B cell (primary cell): ENCODE measurements around the gene CDS2. TPM values are rescaled to one million over a fixed set of nuclear protein-coding genes. Genes with fewer than 3 reads are reported as not detected.

Source experiments
- ATAC-seq: fragments of 200-7000 bp; cut with Tn5 transposase; one replicate; pipeline ENCODE4 v1.10.0; 2021; ENCODE audit warnings: low read depth, mild to moderate bottlenecking, moderate number of reproducible peaks, moderate library complexity
- CTCF ChIA-PET: fragments of 350-600 bp; sonication (Branson Sonifier 250); formaldehyde crosslinking; loops from one replicate; lab custom pipeline; 2021; ENCODE audit warnings: antibody characterized with exemption, inconsistent platforms; lab: Charles Lee
- POLR2A ChIA-PET: fragments of 350-600 bp; sonication (Branson Sonifier 250); formaldehyde crosslinking; loops from one replicate; lab custom pipeline; 2021; ENCODE audit warnings: antibody characterized with exemption; lab: Charles Lee
- DNase-seq: peaks from one replicate; pipeline ENCODE4 v3.0.0; 2013
- H2AFZ ChIP-seq: 2 replicates; pipeline ENCODE4 v1.6.1; 2012; ENCODE audit warnings: mild to moderate bottlenecking, low read depth, low read length; ENCODE audit not compliant: insufficient read depth, poor library complexity, severe bottlenecking
- H3K27ac ChIP-seq, 2 donors: 1 replicate in 1 of 2; 2 replicates in 1 of 2; pipeline ENCODE4 v1.5.1; 2012 to 2013; ENCODE audit warnings: low read length in 2 of 2, mild to moderate bottlenecking in 2 of 2, moderate library complexity in 1 of 2
- H3K27me3 ChIP-seq, 4 experiments: fragments of 200-600 bp in 1 of 4; sonication (generic) in 1 of 4; replicated peaks in 1 of 4; 1 replicate in 2 of 4; 2 replicates in 2 of 4; pipeline versions ENCODE4 v1.6.1 to v1.7.0; 2013 to 2016; ENCODE audit warnings: low read length in 3 of 4, mild to moderate bottlenecking in 2 of 4, mixed read lengths in 1 of 4, moderate library complexity in 1 of 4; ENCODE audit not compliant: insufficient read depth in 4 of 4, control insufficient read depth in 3 of 4; ENCODE audit errors: control extremely low read depth in 1 of 4
- H3K36me3 ChIP-seq, 2 experiments: replicated peaks in 1 of 2; 1 replicate in 1 of 2; 2 replicates in 1 of 2; pipeline versions ENCODE4 v1.6.1 to v1.7.1; 2013; ENCODE audit warnings: low read length in 1 of 2; ENCODE audit not compliant: insufficient read depth in 2 of 2, control insufficient read depth in 1 of 2; ENCODE audit errors: control extremely low read depth in 1 of 2, extremely low read depth in 1 of 2
- H3K4me1 ChIP-seq, 2 donors: fragments of 200-600 bp in 1 of 2; sonication (generic) in 1 of 2; 1 replicate in 1 of 2; 2 replicates in 1 of 2; pipeline versions ENCODE4 v1.5.1 to v1.6.1; 2013 to 2017; ENCODE audit warnings: low read length in 2 of 2; ENCODE audit not compliant: control insufficient read depth in 2 of 2, insufficient read depth in 2 of 2
- H3K4me2 ChIP-seq: replicated peaks from 2 replicates; pipeline ENCODE3; 2012; ENCODE audit warnings: mild to moderate bottlenecking, low read depth, low read length; ENCODE audit not compliant: poor library complexity, severe bottlenecking
- H3K4me3 ChIP-seq, 5 experiments: fragments of 200-600 bp in 1 of 5; sonication (generic) in 1 of 5; 1 replicate in 3 of 5; 2 replicates in 2 of 5; pipeline versions ENCODE4 v1.5.1 to v1.7.0; 2011 to 2016; ENCODE audit warnings: low read length in 4 of 5, mild to moderate bottlenecking in 4 of 5, low read depth in 2 of 5, control low read depth in 1 of 5, moderate library complexity in 1 of 5; ENCODE audit not compliant: insufficient read depth in 1 of 5; ENCODE audit errors: control extremely low read depth in 1 of 5, extremely low read depth in 1 of 5
- H3K79me2 ChIP-seq: fragments of 200-600 bp; sonication (generic); one replicate; pipeline ENCODE4 v1.6.0; 2016; ENCODE audit warnings: low read length; ENCODE audit not compliant: control insufficient read depth, insufficient read depth
- H3K9ac ChIP-seq: fragments of 200-600 bp; sonication (generic); 2 replicates; pipeline ENCODE4 v1.6.1; 2017; ENCODE audit warnings: mild to moderate bottlenecking, low read length, moderate library complexity
- H3K9me3 ChIP-seq, 3 donors: one replicate each; pipeline versions ENCODE4 v1.6.1 to v1.7.1; 2013; ENCODE audit warnings: low read length in 2 of 3; ENCODE audit not compliant: control insufficient read depth in 2 of 3, insufficient read depth in 1 of 3; ENCODE audit errors: control extremely low read depth in 1 of 3
- H4K20me1 ChIP-seq: 2 replicates; pipeline ENCODE4 v1.6.0; 2012; ENCODE audit warnings: mild to moderate bottlenecking, low read length; ENCODE audit not compliant: insufficient read depth, control insufficient read depth, poor library complexity, severe bottlenecking
- H3K27ac Mint-ChIP-seq: one replicate; pipeline ENCODE4 v1.8.0; 2021; ENCODE audit warnings: mixed read lengths
- H3K27me3 Mint-ChIP-seq: one replicate; pipeline ENCODE4 v1.8.0; 2021; ENCODE audit warnings: mixed read lengths
- H3K4me1 Mint-ChIP-seq: one replicate; pipeline ENCODE4 v1.8.0; 2021; ENCODE audit warnings: mixed read lengths
- H3K4me3 Mint-ChIP-seq: one replicate; pipeline ENCODE4 v1.8.0; 2021; ENCODE audit warnings: mixed read lengths
- H3K9me3 Mint-ChIP-seq: one replicate; pipeline ENCODE4 v1.8.0; 2022; ENCODE audit warnings: mixed read lengths; ENCODE audit not compliant: insufficient read depth
- EZH2 ChIP-seq: IDR thresholded peaks from 2 replicates; pipeline ENCODE4 v1.6.1; 2012; ENCODE audit warnings: borderline replicate concordance, low read depth, mild to moderate bottlenecking, moderate library complexity, low read length; ENCODE audit not compliant: insufficient read depth, poor library complexity, severe bottlenecking
- WGBS: methylation state at CpG from one replicate; pipeline ENCODE4 v1.1.5; 2013; ENCODE audit warnings: missing lambda C conversion rate; ENCODE audit not compliant: insufficient coverage; 5-methylcytosine and 5-hydroxymethylcytosine counted together
- intact Hi-C: fragments of 100-400 bp; cut with micrococcal nuclease; formaldehyde crosslinking; loops from one replicate; pipeline ENCODE4 v1.10.0; 2022
- polyA plus RNA-seq: library from polyadenylated mRNA; depleted of rRNA; stranded (reverse); fragments of >200 nt; gene quantifications from 2 replicates; pipeline ENCODE4 v1.2.3, GENCODE V29; 2012
- total RNA-seq, 2 donors: library from RNA; stranded (reverse); fragments of 120-200 nt in 1 of 2; gene quantifications; 1 replicate in 1 of 2; 2 replicates in 1 of 2; pipeline versions ENCODE4 v1.2.3 to v1.2.4, GENCODE V29; 2013 to 2022
- TF ChIP-seq, protein P1 (sequence below): fragments of 200-600 bp; IDR thresholded peaks from one replicate; pipeline ENCODE4 v1.8.0; 2022; ENCODE audit warnings: antibody characterized with exemption, mild to moderate bottlenecking

CDS2 gene
- total and polyA plus RNA-seq, 2 donors (not counting 1 experiment from before 2014, with no cell fraction given) = 17.3 to 48.6 TPM

DNA sequence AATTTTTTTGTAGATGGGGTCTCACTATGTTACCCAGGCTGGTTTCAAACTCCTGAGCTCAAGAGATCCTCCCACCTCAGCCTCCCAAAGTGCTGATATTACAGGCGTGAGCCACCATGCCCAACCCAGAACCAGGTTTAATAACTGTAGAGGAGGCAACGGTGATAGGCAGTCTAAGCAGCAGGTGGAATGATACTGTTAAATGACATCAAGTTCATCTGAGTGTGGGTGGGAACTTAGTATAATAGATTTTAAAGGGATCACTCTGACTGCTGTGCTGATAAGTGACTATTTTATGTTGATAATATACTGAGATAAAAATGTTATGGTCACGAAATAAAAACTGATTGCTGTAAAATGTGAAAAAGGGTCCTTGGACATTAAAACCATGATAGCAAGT lies 38.1 kb upstream of the CDS2 start:
- Histone ChIP-seq H2AFZ (no peak overlapping the region), H3K9ac (no peak overlapping the region), H3K27ac (no peak overlapping the region), H3K79me2 (no peaks in the 10 kb centered on the region), H3K9me3 (no peaks in the 10 kb centered on the region), H4K20me1 (no peaks in the 10 kb centered on the region), H3K4me2 (no peak overlapping the region), H3K27me3 (no peaks in the 10 kb centered on the region), H3K36me3 (peaks cover 0 to 3% of the 10 kb centered on the region in 2 experiments), H3K4me1 (peaks cover 31 to 42% of the 10 kb centered on the region in 2 donors), H3K4me3 (no peak overlapping the region)
- 100% methylated on average over 2 of the region's 3 CpGs for WGBS
- DNase-seq (no peak), ATAC-seq (no peak)
- intact Hi-C loops = no loop called here
- POLR2A ChIA-PET = interaction anchor here (0.7 kb wide), 1 partner anchor 890 kb away, joined by 5 read pairs; no protein-coding TSS in a partner anchor
- H3K27me3 Mint-ChIP-seq = no peaks in the 10 kb centered on the region
- H3K4me1 Mint-ChIP-seq = peaks cover 26% of the 10 kb centered on the region
- no peaks in the 10 kb centered on the region for H3K9me3 Mint-ChIP-seq
- no peak overlapping the region for H3K4me3 Mint-ChIP-seq
- no peak for TF ChIP-seq EZH2
- TF ChIP-seq, protein P1, sequence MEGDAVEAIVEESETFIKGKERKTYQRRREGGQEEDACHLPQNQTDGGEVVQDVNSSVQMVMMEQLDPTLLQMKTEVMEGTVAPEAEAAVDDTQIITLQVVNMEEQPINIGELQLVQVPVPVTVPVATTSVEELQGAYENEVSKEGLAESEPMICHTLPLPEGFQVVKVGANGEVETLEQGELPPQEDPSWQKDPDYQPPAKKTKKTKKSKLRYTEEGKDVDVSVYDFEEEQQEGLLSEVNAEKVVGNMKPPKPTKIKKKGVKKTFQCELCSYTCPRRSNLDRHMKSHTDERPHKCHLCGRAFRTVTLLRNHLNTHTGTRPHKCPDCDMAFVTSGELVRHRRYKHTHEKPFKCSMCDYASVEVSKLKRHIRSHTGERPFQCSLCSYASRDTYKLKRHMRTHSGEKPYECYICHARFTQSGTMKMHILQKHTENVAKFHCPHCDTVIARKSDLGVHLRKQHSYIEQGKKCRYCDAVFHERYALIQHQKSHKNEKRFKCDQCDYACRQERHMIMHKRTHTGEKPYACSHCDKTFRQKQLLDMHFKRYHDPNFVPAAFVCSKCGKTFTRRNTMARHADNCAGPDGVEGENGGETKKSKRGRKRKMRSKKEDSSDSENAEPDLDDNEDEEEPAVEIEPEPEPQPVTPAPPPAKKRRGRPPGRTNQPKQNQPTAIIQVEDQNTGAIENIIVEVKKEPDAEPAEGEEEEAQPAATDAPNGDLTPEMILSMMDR = no peak
- H3K27ac Mint-ChIP-seq = peak overlapping the region; percentile 53
- CTCF ChIA-PET = interaction anchor here (0.7 to 2.2 kb wide), 3 partner anchors 12 to 663 kb away, joined by 3 to 9 read pairs (median 9); no protein-coding TSS in a partner anchor

DNA sequence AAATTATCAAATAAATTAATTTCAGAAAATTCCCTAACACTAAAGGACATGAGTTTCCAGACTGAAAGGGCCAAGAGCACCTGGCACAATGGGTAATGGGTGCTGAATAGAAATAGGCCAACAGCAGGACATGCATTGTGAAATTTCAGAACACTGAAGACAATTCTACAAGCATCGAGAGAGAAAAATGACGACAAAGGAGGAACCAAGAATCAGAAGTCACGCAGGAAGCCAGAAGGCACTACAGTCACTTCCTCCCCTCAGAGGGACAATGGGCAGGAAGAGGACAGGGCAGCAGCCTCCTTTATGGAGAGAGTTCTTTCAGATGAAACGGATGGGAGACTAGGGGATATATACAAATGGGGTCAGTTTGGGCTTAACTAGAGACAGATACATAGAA lies 36.6 kb upstream of the CDS2 start:
- Histone ChIP-seq H3K27me3 (no peaks in the 10 kb centered on the region), H3K4me1 (peaks cover 29 to 41% of the 10 kb centered on the region in 2 donors), H3K4me2 (peak overlapping the region; percentile 34), H3K9me3 (no peaks in the 10 kb centered on the region), H4K20me1 (no peaks in the 10 kb centered on the region), H3K9ac (no peak overlapping the region), H3K79me2 (no peaks in the 10 kb centered on the region), H3K36me3 (peaks cover 0 to 3% of the 10 kb centered on the region in 2 experiments), H2AFZ (peak overlapping the region; percentile 44), H3K4me3 (peak overlapping the region in 1 of 5 experiments; percentile 6), H3K27ac (peak overlapping the region; percentile 32 to 61)
- H3K4me1 Mint-ChIP-seq = peaks cover 28% of the 10 kb centered on the region
- CTCF ChIA-PET = interaction anchor here (1.0 to 1.6 kb wide), 2 partner anchors 11 to 134 kb away, joined by 3 to 7 read pairs; no protein-coding TSS in a partner anchor
- peak overlapping the region; percentile 86 for H3K27ac Mint-ChIP-seq
- DNase-seq (peak; percentile 65), ATAC-seq (peak; percentile 78)
- H3K27me3 Mint-ChIP-seq = no peaks in the 10 kb centered on the region
- peak overlapping the region; percentile 41 for H3K4me3 Mint-ChIP-seq
- no CpG with 5 or more reads among the region's 4 CpGs for WGBS
- TF ChIP-seq, protein P1 = no peak
- TF ChIP-seq EZH2 = no peak
- POLR2A ChIA-PET = no interaction called here
- intact Hi-C loops = no loop called here
- no peaks in the 10 kb centered on the region for H3K9me3 Mint-ChIP-seq
